ENCODE results near the gene DGLUCY.
"Not testable (repeated sequence)": the region's sequence is repeated elsewhere in the genome, so short reads cannot be mapped to it uniquely, and the experiment has no call there.

The DGLUCY gene

DNA sequence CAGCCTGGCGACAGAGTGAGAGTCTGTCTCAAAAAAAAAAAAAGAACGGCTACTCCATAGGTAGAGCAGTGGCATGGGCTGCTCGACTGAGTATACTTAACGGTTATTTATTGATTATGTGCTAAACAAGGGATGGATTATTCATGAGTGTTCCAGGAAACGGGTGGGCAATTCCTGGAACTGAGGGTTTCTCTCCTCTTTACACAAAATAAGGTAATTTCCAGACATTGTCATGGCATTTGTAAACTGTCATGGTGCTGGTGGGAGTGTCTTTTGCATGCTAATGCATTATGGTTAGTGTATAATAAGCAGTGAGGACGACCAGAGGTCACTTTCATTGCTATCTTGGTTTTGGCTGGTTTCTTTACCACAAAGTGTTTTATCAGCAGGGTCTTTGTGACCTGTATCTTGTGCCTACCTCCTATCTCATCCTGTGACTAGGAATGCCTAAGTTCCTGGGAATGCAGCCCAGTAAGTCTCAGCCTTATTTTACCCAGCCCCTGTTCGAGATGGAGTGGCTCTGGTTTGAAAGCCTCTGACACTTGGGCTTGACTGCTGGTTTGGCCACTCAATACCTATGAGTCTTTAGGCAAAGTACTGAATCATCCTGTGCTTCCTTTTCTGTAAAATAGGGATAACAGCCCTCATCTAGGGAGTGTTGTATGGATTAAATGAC lies 3.2 kb downstream of the DGLUCY start:
- no peak overlapping the region for H3K4me3 ChIP-seq (ENCODE audit: low read depth, low read length)
- no peak for DNase-seq (ENCODE audit: low read depth)
- TF ChIP-seq, protein P1, sequence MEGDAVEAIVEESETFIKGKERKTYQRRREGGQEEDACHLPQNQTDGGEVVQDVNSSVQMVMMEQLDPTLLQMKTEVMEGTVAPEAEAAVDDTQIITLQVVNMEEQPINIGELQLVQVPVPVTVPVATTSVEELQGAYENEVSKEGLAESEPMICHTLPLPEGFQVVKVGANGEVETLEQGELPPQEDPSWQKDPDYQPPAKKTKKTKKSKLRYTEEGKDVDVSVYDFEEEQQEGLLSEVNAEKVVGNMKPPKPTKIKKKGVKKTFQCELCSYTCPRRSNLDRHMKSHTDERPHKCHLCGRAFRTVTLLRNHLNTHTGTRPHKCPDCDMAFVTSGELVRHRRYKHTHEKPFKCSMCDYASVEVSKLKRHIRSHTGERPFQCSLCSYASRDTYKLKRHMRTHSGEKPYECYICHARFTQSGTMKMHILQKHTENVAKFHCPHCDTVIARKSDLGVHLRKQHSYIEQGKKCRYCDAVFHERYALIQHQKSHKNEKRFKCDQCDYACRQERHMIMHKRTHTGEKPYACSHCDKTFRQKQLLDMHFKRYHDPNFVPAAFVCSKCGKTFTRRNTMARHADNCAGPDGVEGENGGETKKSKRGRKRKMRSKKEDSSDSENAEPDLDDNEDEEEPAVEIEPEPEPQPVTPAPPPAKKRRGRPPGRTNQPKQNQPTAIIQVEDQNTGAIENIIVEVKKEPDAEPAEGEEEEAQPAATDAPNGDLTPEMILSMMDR (IDR thresholded peaks at IDR 0.05; ENCODE audit: low read depth, low read length, missing control alignments), result no peak

DNA sequence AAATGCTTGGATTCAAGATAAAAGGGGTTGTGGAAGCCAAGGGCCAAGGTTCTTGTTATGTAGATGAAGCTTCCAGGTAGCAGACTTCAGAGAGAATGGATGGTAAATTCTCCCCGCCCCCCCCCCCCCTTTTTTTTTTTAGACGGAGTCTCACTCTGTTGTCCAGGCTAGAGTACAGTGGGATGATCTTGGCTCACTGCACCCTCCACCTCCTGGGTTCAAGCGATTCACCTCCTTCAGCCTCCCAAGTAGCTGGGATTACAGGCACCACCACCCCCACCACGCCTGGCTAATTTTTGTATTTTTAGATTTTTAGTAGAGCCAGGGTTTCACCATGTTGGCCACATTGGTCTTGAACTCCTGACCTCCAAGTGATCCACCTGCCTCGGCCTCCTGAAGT lies 4.1 kb downstream of the DGLUCY start:
- H3K4me3 ChIP-seq (ENCODE audit: low read depth, low read length), result no peak overlapping the region
- DNase-seq (ENCODE audit: low read depth), result no peak
- TF ChIP-seq, protein P1 (IDR thresholded peaks at IDR 0.05; ENCODE audit: low read depth, low read length, missing control alignments), result no peak

DNA sequence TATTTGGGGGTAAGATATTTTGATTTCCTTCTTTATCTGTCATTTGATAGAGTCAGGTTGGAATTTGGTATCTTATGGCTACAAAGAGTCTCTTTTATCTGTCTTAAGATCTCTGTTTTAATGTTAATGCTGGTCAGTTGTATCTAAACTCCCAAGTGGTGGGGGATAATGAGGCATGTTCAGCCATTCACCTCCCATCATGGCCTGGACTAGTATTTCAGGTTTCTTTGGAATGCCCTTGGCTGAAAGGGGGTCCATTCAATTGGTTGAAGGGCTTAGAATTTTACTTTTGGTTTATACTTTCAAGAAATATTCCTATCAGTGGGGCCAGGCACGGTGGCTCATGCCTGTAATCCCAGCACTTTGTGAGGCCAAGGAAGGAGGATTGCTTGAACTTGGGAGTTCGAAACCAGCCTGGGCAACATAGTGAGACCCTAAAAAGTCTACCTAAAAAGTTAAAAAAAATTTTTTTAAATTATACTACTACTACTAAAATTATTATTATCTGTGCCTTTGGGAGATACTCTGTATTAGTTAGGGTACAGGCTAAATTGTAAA lies 4.7 kb downstream of the DGLUCY start:
- DNase-seq (ENCODE audit: low read depth), result no peak
- no peak overlapping the region for H3K4me3 ChIP-seq (ENCODE audit: low read depth, low read length)
- TF ChIP-seq, protein P1 (IDR thresholded peaks at IDR 0.05; ENCODE audit: low read depth, low read length, missing control alignments), result no peak

DNA sequence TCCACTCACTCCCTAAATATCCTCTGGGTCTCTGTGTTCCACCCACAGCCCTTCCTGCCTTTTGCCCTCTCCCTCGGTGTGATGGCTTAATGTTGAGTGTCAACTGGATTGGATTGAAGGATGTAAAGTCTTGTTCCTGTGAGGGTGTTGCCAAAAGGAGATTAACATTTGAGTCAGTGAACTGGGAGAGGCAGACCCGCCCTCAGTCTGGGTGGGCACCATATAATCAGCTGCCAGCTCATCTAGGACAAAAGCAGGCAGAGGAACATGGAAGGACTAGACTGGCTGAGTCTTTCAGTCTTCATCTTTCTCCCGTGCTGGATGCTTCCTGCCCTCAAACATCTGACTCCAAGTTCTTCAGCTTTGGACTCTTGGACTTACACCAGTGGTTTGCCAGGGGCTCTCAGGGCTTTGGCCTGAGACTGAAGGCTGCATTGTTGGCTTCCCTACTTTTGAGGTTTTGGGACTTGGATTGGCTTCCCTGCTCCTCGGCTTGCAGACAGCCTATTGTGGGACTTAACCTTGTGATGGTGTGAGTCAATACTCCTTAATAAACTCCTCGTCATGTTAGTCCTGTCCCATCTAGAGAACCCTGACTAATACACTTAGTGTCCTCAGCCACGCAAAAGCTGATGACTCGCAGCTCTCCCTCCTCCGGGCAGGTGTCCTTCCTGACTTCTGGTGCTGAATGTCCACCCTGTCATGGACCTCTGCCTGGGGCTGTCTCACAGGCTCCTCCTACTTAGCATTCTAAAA lies 5.9 kb downstream of the DGLUCY start:
- no peak overlapping the region for H3K4me3 ChIP-seq (ENCODE audit: low read depth, low read length)
- TF ChIP-seq, protein P1 (IDR thresholded peaks at IDR 0.05; ENCODE audit: low read depth, low read length, missing control alignments), result no peak
- no peak for DNase-seq (ENCODE audit: low read depth)

DNA sequence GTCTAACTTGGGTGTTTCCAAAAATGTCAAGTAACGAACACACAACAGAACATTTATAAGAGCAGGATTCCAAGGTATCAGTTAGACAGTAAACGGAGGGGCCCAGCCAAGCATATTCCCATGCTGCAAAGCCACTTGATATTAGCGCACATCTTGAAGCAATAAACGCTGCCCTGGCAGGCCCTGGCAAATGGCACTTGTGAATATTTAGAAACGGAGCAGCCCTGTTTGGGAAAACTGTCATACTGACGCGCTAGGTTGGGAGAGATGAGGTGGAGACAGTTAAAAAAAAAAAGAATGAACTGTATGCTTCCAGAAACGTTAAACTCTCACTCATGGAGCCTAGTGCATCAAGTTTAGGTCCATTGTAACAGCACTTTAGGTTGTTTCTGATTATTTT lies 9.3 kb downstream of the DGLUCY start:
- no peak for DNase-seq (ENCODE audit: low read depth)
- TF ChIP-seq, protein P1 (IDR thresholded peaks at IDR 0.05; ENCODE audit: low read depth, low read length, missing control alignments), result no peak
- H3K4me3 ChIP-seq (ENCODE audit: low read depth, low read length), result no peak overlapping the region

DNA sequence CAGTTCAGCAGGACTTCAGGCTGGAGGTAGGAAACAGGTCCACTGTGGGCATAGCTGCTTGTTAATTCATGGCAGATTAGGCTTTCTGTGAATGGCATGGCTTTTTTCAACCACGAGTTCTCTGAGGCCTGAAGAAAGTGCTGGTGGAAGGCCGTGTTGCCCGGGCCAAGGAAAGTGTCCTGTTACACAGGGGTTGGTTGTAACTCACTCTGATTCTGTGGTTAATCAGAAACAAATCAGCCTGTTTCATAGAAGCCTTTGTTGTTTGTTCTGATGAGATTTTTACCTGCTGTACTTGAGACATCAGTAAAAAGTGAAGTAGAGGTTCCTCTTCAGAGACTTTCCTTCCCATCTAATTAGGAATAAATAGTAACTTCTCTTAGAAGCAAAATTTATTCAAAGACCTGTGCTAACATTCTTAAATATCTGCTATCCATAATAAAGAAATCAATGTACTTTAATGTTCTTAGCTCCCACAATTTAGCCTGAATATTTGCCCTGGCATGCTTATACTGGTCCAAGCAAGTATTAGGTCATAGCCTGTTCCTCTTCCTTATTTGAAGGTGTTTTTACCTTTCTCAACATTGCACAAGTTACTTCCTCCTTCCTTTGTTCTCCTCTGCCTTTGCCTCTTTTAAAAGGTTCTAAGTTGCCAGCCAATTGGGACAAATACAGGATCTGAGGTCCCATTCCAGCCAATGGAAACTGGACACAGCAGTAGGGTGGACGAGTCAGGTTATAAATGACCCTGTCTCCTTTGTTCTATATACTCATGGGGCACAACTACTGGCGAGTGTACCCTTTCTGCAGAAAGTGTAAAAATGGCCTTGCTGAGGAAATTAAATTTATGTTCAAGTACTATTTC lies 10.8 kb downstream of the DGLUCY start:
- H3K4me3 ChIP-seq (ENCODE audit: low read depth, low read length); DNase-seq (ENCODE audit: low read depth): not testable (repeated sequence)

DNA sequence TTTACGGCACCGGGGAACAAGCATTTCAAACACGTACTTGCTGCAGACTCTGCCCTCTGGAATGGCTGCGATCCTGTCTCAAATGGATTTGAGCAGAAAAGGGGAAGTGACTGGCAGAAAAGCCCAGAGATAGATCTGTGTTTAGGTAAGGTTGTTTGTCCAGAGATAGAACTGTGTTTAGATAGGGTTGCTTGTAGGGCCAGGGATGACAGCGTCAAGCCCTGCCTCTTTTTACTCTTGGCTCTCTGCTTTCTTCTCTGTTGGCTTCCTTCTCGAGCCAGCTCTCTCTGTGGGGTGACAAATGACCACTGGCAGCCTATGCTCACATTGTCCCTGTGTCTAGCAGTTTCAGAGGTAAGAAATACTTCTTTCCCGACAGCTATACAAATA lies 11.4 kb downstream of the DGLUCY start:
- H3K4me3 ChIP-seq (ENCODE audit: low read depth, low read length), result no peak overlapping the region
- no peak for DNase-seq (ENCODE audit: low read depth)
- TF ChIP-seq, protein P1 (IDR thresholded peaks at IDR 0.05; ENCODE audit: low read depth, low read length, missing control alignments), result no peak
